GM23248 (cell line): Measurements from ENCODE around the gene JOSD2.

Experiments used
- EZH2 ChIP-seq: fragments of 200-600 bp; sonication (generic); IDR thresholded peaks from 2 replicates; pipeline ENCODE4 v1.6.1; 2018; ENCODE audit warnings: antibody characterized with exemption, mild to moderate bottlenecking; ENCODE audit not compliant: insufficient read depth, poor library complexity, severe bottlenecking
- EZH2phosphoT487 ChIP-seq: fragments of 200-600 bp; sonication (generic); IDR thresholded peaks from 2 replicates; pipeline ENCODE4 v1.6.1; 2018; ENCODE audit warnings: antibody characterized with exemption, moderate library complexity, mild to moderate bottlenecking, low read depth; ENCODE audit not compliant: insufficient read depth

DNA sequence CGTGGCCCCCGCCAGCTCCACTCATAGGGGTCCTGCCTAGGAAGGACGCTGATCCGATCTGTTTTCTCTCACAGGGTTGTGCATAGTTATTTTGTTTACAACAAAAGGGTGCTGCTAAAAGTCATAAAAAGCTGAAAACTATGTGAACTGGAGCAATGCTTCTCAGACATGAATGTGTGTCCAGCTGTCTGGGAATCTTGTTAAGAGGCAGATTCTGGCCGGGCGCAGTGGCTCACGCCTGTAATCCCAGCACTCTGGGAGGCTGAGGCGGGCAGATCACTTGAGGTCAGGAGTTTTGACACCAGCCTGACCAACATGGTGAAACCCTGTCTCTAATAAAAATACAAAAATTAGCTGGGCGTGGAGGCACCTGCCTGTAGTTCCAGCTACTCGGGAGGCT, 48.6 kb upstream of the JOSD2 start:
- TF ChIP-seq EZH2 (no peak), EZH2phosphoT487 (no peak)
